ENCODE measurements around the gene PTCH1. TPM values are rescaled to one million over a fixed set of nuclear protein-coding genes. Genes with fewer than 3 reads are reported as not detected.

Gene PTCH1
- total RNA-seq, 2 donors from 2014 or later: 27.5 to 108 TPM

DNA sequence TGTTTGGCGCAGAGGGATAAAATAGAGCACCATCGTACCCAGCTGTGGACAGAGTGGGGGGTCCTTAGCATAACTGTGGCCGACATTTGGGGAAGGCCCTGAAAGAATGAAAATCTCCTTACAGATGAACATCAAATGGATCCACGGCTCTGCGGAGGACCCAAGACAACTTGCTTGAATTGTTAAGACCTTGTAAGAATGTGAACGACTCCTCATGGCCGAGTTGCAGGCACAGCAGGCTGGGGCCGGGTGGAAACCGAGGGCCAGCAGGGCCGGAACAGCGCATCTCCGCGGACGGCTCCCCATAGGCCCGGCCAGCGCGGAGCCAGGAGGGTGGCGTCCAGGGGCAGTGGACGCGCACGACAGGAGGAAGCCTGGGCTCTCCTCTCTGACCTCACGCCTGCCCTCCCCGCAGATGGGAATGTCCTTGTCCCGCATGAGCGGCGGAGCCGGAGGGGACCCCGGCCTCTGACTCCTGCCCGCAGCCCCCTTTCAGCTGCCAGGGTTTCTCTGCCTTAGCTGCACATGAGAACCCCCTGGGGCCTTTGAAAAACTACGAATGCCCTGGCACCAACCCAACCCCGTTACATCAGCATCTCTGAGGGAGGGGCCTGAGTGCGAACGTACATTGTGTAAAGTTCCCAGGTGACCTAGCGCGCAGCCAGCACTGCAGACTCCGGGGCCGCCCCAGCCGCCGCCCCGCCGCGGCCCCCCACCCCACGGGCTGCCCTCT, 36.2 kb upstream of the PTCH1 start:
- H3K36me3 ChIP-seq: no peaks in the 10 kb centered on the region
- H3K4me3 ChIP-seq: no peak overlapping the region
- H3K27me3 ChIP-seq (replicated peaks; ENCODE audit: insufficient read depth): no peaks in the 10 kb centered on the region
- no peaks in the 10 kb centered on the region for H3K4me1 ChIP-seq (replicated peaks)
- TF ChIP-seq, protein P1, sequence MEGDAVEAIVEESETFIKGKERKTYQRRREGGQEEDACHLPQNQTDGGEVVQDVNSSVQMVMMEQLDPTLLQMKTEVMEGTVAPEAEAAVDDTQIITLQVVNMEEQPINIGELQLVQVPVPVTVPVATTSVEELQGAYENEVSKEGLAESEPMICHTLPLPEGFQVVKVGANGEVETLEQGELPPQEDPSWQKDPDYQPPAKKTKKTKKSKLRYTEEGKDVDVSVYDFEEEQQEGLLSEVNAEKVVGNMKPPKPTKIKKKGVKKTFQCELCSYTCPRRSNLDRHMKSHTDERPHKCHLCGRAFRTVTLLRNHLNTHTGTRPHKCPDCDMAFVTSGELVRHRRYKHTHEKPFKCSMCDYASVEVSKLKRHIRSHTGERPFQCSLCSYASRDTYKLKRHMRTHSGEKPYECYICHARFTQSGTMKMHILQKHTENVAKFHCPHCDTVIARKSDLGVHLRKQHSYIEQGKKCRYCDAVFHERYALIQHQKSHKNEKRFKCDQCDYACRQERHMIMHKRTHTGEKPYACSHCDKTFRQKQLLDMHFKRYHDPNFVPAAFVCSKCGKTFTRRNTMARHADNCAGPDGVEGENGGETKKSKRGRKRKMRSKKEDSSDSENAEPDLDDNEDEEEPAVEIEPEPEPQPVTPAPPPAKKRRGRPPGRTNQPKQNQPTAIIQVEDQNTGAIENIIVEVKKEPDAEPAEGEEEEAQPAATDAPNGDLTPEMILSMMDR (IDR thresholded peaks at IDR 0.05): no peak
- TF ChIP-seq POLR2AphosphoS5 (IDR thresholded peaks at IDR 0.05): no peak
- TF ChIP-seq POLR2A (IDR thresholded peaks at IDR 0.05): no peak
- no peak for DNase-seq (ENCODE audit: low spot score)
- 45% methylated on average over 26 of the region's 43 CpGs for WGBS
- intact Hi-C loops (cut with DNase I): no loop called here
- H3K27ac ChIP-seq: no peak overlapping the region
- H3K9me3 ChIP-seq: no peaks in the 10 kb centered on the region

- DNase-seq (ENCODE audit: low spot score): no peak
- Histone ChIP-seq H3K36me3 (no peaks in the 10 kb centered on the region), H3K27ac (no peak overlapping the region), H3K27me3 (replicated peaks; ENCODE audit: insufficient read depth) (no peaks in the 10 kb centered on the region), H3K9me3 (no peaks in the 10 kb centered on the region), H3K4me1 (replicated peaks) (no peaks in the 10 kb centered on the region), H3K4me3 (no peak overlapping the region)
- 90% methylated on average over 6 of the region's 6 CpGs for WGBS
- intact Hi-C loops (cut with DNase I): no loop called here
- TF ChIP-seq POLR2A (IDR thresholded peaks at IDR 0.05): no peak
- no peak for TF ChIP-seq POLR2AphosphoS5 (IDR thresholded peaks at IDR 0.05)
- TF ChIP-seq, protein P1 (IDR thresholded peaks at IDR 0.05): no peak
These were observed 35.5 kb upstream of the PTCH1 start for GRCh38 chr9:95552255-95552654.

GRCh38 chr9:95551406-95551805, 34.6 kb upstream of the PTCH1 start:
- Histone ChIP-seq H3K9me3 (no peaks in the 10 kb centered on the region), H3K4me1 (replicated peaks) (no peaks in the 10 kb centered on the region), H3K36me3 (no peaks in the 10 kb centered on the region), H3K27ac (no peak overlapping the region), H3K27me3 (replicated peaks; ENCODE audit: insufficient read depth) (no peaks in the 10 kb centered on the region), H3K4me3 (no peak overlapping the region)
- intact Hi-C loops (cut with DNase I): no loop called here
- DNase-seq (ENCODE audit: low spot score): no peak
- 89% methylated on average over 4 of the region's 4 CpGs for WGBS
- TF ChIP-seq, protein P1 (IDR thresholded peaks at IDR 0.05): no peak
- TF ChIP-seq POLR2A (IDR thresholded peaks at IDR 0.05) (no peak), POLR2AphosphoS5 (IDR thresholded peaks at IDR 0.05) (no peak)

DNA sequence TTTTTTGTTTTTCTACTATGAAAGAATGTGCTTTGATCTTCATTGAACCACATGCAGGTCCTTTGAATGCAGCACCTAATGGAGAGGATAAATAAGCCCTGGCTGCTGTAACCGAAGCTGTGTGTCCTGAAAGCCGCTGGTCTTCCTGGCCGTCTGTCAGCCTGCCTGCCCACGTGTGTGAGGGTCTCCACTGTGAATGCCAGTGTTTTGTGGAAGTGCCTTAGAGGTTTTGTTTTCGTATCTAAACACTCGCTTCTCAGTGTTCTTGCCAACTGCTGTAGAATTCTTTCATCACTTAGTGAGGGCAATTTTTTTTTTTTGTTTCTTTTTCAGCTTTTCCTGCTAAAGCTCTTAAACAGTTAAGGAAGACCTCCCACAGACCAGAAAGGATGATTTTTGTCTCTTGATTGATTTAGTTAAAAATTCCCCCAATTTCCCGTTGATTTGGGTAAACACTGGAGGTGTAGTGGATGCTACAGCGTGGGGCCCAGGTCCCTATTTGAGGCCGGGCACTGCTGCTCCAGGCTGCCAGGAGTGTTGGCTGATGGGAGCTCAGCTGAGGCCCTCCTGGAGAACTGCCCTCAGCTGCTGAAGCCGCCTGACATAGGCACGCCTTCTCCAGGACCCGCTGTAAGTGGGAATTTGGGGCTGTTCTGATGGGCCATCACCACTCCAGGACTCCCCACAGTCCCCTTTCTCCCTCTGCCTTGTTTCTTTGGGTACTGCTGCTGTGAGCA, 29.2 kb upstream of the PTCH1 start:
- no peak for DNase-seq (ENCODE audit: low spot score)
- WGBS: 60% methylated on average over 12 of the region's 12 CpGs
- H3K4me3 ChIP-seq: no peak overlapping the region
- no peak for TF ChIP-seq POLR2AphosphoS5 (IDR thresholded peaks at IDR 0.05)
- TF ChIP-seq POLR2A (IDR thresholded peaks at IDR 0.05): no peak
- TF ChIP-seq, protein P1 (IDR thresholded peaks at IDR 0.05): no peak
- intact Hi-C loops (cut with DNase I): no loop called here
- no peaks in the 10 kb centered on the region for H3K9me3 ChIP-seq
- no peak overlapping the region for H3K27ac ChIP-seq
- no peaks in the 10 kb centered on the region for H3K27me3 ChIP-seq (replicated peaks; ENCODE audit: insufficient read depth)
- no peaks in the 10 kb centered on the region for H3K36me3 ChIP-seq
- H3K4me1 ChIP-seq (replicated peaks): no peaks in the 10 kb centered on the region

All from prostate gland (tissue), 2 donors.